ENCODE measurements around the gene ZNF664. TPM values are rescaled to one million over a fixed set of nuclear protein-coding genes. Genes with fewer than 3 reads are reported as not detected.

ZNF664 gene
- total RNA-seq, 4 donors from 2014 or later: 16.3 to 41.5 (median 25.7) TPM

DNA sequence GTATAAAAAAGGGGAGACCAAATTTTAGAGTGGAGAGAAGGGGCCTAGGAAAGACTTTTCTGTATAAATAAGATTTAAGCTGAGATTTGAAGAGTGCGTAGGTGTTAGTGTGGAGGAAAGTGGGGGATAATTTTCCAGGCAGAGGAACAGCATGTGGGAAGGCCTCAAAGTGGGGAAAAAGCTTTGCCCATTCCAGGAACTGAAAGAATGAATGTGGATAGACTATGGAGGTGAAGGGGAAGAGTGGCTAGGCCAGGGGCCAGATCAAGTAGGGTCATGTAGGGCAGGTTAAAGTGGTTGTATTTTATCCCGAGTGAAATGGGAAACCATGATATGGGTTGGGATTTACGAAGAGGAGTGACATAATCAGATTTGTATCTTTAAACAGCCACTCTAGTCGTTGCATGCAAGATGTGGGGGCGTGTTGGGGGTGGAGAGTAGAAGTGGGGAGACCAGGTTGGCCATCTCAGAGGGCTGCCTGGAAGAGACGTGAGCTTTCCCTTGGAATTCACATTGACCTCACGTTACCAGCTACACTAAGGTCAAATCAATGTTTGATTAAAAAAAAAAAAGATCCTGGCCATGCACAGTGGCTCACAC, 3.3 kb downstream of the ZNF664 start:
- TF ChIP-seq POLR2A (IDR thresholded peaks at IDR 0.05): no peak
- no peak for TF ChIP-seq CTCF (IDR thresholded peaks at IDR 0.05)
- H3K4me3 ChIP-seq (ENCODE audit: low read depth, poor library complexity, severe bottlenecking): no peak overlapping the region
- no peak for DNase-seq (ENCODE audit: low spot score in 2 of 2)
- intact Hi-C loops (cut with DNase I; ENCODE audit: low total_unique reads): loop anchor here (5.0 kb wide), 1 partner anchor 824 kb away; the partner anchor contains the start of gene PITPNM2
- WGBS, 2 donors: 89 to 92% methylated on average over 7 of the region's 7 CpGs

DNA sequence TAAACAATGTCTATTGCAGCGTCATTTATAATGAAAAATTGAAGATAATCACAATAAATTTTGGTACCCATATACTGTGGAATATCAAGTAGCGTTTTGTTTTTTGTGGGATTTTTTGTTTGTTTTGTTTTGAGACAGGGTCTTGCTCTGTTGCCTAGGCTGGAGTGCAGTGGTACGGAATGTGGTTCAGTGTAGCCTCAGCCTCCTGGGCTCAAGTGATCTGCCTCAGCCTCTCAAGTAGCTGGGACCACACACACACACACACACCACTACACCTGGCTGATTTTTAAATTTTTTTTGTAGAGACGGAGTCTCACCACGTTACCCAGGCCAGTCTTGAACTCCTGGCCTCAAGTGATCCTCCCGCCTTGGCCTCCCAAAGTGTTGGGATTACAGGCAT, 6.6 kb downstream of the ZNF664 start:
- TF ChIP-seq CTCF (IDR thresholded peaks at IDR 0.05): no peak
- no peak for TF ChIP-seq POLR2A (IDR thresholded peaks at IDR 0.05)
- intact Hi-C loops (cut with DNase I; ENCODE audit: low total_unique reads): loop anchor here (5.0 kb wide), 1 partner anchor 827 kb away; the partner anchor contains the start of gene PITPNM2
- no peak overlapping the region for H3K4me3 ChIP-seq (ENCODE audit: low read depth, poor library complexity, severe bottlenecking)
- no peak for DNase-seq (ENCODE audit: low spot score in 2 of 2)
- 94 to 97% methylated on average over 6 of the region's 6 CpGs for WGBS, 2 donors

DNA sequence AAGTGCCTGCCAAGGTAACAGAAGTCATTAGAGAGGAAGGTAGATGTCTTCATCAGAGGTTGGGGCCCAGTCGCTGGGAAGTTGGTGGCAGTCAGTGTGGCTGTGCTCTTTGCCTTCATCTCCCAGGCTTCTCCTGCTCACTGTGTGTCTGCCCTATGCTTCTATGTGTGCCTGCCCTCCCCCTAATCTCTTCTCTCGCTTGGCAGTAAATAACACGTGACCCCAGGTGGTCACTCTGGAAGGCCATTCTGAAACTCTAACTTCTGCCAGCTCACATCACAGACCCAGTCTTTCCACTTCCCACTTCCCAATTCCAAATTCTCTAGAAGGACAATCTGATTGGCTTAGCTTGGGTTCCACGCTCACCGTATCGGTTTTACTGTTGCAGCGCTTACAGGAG, 9.3 kb downstream of the ZNF664 start:
- no peak for DNase-seq (ENCODE audit: low spot score in 2 of 2)
- 93 to 99% methylated on average over 7 of the region's 7 CpGs for WGBS, 2 donors
- no peak overlapping the region for H3K4me3 ChIP-seq (ENCODE audit: low read depth, poor library complexity, severe bottlenecking)
- TF ChIP-seq CTCF (IDR thresholded peaks at IDR 0.05): no peak
- no peak for TF ChIP-seq POLR2A (IDR thresholded peaks at IDR 0.05)
- intact Hi-C loops (cut with DNase I; ENCODE audit: low total_unique reads): no loop called here

DNA sequence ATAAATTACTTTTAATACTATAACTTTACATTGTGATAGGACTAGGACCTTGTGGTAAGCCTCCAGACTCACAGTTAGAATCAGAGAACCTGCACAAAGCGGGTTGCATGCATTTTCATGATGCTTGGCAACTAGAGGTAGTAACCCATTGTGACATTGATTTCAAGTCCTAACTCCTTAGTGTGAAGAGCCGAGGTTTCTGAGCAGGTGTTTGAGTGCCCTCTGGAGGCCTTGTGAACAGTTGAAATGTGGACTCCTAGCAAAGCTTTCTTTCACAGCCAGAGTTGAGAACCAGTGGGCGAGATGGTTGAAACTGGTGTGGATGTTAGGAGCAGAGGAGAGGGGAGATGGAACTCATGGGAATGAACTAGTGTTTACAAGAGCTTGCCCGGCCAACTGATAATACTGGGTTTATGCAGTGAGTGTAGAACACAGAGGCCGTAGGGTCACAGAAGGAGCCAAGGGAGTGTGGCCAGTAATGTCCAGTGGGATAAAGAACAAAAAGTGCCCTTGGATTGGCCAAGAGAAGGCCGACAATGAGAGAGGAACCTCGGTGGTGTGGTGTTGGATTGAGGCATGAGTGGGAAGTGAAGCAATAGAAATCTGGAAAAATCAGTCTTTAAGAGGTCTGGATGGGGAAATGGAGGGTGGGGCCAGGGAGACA, 10.9 kb downstream of the ZNF664 start:
- no peak for DNase-seq (ENCODE audit: low spot score in 2 of 2)
- H3K4me3 ChIP-seq (ENCODE audit: low read depth, poor library complexity, severe bottlenecking): no peak overlapping the region
- 61 to 62% methylated on average over 7 of the region's 7 CpGs for WGBS, 2 donors
- intact Hi-C loops (cut with DNase I; ENCODE audit: low total_unique reads): no loop called here
- TF ChIP-seq POLR2A (IDR thresholded peaks at IDR 0.05): no peak
- peak in 1 of 3 donors; percentile 58 for TF ChIP-seq CTCF (IDR thresholded peaks at IDR 0.05)

DNA sequence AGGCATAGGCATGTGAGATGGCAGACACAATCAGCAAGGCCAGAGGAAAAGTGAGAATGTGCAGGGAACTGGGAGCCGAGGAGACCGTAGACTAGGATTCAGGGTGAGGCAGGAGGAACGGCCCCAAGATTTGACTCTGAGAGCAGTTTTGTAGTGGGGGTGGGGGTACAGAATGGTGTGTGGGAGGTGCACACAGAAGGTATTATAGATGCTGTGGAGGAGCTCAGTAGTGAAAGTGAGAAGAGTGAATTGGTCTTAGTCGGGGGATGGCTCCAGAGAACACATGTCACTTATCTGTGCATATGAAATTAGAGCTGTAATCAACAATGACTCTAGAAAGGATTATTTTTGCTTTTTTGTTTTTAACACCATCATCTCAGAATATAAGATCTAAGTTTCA, 11.9 kb downstream of the ZNF664 start:
- no peak overlapping the region for H3K4me3 ChIP-seq (ENCODE audit: low read depth, poor library complexity, severe bottlenecking)
- intact Hi-C loops (cut with DNase I; ENCODE audit: low total_unique reads): no loop called here
- TF ChIP-seq CTCF (IDR thresholded peaks at IDR 0.05): no peak
- no peak for TF ChIP-seq POLR2A (IDR thresholded peaks at IDR 0.05)
- no peak for DNase-seq (ENCODE audit: low spot score in 2 of 2)
- 91 to 95% methylated on average over 4 of the region's 4 CpGs for WGBS, 2 donors

Measured in lower leg skin (tissue), 4 donors.